ENCODE measurements around the gene ESM1.

ESM1 gene

DNA sequence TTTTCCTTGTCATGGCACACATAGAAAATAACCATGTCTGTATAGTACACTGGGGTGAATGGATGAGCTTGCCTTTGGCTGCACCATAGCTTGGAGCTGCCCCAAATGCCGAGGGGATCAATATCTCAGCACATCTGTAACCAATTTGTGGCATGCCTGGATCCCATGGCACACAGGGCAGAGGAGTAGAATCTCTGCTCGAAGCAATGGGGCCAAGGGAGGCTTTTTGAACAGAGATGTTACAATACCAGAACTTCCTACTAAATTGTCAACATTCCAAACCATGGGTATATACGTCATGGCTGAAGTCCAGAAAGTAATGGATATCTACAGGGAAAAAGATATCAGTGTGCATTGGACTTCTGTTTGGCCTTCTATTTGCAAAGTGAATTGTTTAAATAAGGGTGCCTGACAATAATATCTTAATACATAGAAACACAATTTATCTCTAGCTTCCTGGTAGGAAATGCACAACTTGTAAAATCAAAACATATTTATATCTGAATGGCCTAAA is 39.0 kb downstream of the ESM1 start:
- TF ChIP-seq, protein P1, sequence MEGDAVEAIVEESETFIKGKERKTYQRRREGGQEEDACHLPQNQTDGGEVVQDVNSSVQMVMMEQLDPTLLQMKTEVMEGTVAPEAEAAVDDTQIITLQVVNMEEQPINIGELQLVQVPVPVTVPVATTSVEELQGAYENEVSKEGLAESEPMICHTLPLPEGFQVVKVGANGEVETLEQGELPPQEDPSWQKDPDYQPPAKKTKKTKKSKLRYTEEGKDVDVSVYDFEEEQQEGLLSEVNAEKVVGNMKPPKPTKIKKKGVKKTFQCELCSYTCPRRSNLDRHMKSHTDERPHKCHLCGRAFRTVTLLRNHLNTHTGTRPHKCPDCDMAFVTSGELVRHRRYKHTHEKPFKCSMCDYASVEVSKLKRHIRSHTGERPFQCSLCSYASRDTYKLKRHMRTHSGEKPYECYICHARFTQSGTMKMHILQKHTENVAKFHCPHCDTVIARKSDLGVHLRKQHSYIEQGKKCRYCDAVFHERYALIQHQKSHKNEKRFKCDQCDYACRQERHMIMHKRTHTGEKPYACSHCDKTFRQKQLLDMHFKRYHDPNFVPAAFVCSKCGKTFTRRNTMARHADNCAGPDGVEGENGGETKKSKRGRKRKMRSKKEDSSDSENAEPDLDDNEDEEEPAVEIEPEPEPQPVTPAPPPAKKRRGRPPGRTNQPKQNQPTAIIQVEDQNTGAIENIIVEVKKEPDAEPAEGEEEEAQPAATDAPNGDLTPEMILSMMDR (IDR thresholded peaks at IDR 0.05), result no peak

DNA sequence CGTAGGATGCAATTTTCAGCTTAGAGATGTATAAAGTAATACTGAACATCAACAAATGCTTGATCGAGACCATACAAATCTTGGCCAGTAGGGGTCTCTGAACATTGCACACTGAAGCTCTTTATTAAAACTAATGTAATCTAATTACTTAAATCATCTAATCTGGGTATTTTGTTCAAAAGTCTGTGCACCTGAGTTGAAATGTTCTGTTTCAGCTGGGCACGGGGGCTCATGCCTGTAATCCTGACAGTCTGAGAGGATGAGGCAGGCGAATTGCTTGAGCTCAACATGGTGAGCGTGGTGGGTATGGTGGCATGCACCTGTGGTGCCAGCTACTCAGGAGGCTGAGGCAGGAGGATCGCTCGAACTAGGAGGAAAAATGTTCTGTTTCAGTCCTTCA is 41.0 kb downstream of the ESM1 start:
- TF ChIP-seq, protein P1 (IDR thresholded peaks at IDR 0.05), result peak; percentile 78

DNA sequence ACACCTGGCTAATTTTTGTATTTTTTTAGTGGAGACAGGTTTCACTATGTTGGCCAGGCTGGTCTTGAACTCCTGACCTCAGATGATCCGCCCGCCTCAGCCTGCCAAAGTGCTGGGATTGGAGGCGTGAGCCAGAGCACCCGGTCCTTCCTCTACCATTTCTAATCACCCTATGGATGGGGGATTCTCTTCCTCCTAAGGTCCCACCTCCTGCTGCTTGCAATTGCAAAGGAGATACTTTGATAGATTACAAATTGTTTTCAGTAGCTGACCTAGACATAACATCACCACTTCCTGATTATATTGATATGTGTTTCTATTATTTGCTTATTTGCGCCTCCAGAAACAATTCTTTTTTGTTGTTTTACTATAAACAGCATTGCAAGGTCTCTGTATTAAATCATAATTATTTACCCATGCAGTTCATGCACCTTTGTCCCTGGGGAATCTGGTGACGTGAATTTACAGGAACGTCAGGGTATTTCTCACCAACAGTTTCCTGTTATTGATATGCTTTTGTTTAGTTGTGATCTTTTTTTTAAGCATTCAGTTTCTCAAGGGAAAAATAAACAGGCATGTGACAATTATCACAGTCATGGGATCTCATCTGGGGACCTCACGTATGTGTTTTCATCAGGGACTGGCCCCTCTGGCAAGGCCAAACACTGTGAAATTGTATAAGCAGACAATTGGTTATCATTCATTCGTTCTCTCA is 43.2 kb downstream of the ESM1 start:
- TF ChIP-seq, protein P1 (IDR thresholded peaks at IDR 0.05), result no peak

DNA sequence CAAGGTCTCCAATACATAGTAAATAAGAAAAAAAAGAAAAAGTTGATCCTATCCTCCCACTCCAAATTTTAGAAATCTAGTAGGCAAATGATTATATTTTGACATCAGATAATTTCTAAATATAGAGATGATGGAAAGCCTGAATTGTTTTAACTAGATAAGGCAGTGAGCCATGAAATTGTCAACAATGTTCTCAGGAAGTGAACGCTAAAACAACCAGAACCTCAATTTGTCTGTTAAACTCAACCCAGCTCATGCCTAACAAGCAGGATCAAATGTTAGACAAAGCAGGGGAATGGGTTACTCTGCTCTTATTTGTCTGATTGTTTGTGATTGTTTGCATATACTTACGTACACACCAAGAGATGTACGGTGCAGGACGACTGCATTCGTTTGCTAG is 49.2 kb downstream of the ESM1 start:
- TF ChIP-seq, protein P1 (IDR thresholded peaks at IDR 0.05), result no peak

DNA sequence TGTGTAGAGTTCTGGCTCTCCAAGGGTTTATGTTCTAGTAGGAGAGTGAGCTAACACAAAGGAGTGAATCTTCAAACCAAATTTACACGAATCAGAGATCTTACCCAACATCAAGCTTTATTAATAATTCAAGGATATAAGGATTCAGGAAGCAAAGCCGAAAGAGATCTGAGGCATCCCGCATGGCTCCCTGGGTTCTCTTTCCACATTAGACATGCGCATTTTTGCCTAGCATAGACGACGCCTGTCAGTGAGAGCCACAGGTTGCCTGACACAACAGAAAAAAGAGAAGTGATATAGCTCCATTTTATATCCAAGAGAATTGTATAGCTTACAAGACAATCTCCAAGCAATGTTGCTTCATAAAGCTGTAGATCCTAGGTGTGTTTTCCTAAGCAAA is 52.6 kb downstream of the ESM1 start:
- TF ChIP-seq, protein P1 (IDR thresholded peaks at IDR 0.05), result no peak

DNA sequence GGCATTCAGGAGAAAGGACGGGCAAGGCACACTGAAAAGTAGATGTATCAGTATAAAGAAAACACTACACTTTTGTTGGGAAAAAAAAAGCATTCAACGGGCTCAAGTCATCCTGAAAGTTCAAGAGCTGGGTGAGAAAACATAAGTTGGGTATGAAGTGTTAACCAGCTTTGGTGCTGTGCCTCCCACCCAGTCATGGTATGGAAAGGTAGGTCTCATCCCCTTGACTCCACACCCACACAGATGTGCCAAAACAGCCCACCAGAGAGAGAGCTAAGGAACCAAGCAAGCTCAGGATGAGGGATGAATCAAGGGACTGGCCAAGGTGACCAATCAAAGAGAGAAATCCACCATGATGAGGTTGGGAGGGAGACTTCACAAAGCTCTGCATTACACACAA is 54.7 kb downstream of the ESM1 start:
- TF ChIP-seq, protein P1 (IDR thresholded peaks at IDR 0.05), result no peak
